ENCODE data around the gene UST. TPM values are rescaled to one million over a fixed set of nuclear protein-coding genes. Genes with fewer than 3 reads are reported as not detected.

UST gene, protein sequence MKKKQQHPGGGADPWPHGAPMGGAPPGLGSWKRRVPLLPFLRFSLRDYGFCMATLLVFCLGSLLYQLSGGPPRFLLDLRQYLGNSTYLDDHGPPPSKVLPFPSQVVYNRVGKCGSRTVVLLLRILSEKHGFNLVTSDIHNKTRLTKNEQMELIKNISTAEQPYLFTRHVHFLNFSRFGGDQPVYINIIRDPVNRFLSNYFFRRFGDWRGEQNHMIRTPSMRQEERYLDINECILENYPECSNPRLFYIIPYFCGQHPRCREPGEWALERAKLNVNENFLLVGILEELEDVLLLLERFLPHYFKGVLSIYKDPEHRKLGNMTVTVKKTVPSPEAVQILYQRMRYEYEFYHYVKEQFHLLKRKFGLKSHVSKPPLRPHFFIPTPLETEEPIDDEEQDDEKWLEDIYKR
- 1 to 10 TPM; 2.3 to 8.4 (median 2.8) TPM for total RNA-seq

DNA sequence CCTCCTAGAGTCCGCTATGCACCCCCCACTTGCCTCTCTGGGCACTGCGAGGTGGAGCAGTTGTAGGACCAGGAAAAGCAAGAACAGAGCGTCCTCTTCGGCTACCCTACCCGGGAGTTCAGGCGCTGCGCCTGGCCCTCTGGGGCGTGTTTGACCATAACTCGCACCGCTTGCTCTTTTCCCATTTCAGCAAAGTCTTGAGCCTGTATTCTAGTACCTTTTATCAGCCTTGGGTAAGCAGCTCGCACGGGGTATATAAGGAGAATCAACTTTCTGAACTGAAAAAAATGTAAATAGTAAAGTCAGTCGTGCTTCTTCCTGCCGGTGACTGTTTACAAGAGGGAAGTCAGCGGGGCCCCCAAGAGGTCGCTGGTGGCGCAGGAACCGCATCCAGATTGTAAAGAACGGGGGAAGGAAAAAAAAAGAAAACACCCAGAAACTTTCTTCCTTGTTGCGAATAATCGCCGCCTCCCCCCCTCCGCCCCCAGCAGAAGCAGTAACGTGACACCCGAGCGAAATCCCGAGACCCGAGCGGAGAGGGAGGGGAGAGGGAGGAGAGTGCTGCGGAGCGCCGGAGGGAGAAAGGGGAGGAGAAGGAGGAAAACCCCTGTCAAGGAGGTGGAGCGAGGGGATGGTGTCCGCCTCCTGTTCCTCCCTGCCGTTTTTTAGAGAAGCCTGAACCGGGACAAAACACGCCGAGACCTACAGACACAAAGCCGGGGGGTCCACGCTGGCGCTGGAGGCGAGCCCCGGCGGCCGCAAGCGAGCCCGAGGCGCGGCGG, at the start of gene UST:
UST (plus strand) TSS at position 668 of the 782 bp plus-strand sequence. CDS start 401 bp downstream, outside the sequence.
- Histone ChIP-seq H3K4me3 (peak within 1 kb of the TSS; percentile 68 to 80 (median 71)), H3K4me1 (peaks cover 0 to 16% of the 10 kb centered on the region in 2 donors), H3K9me3 (no peaks in the 10 kb centered on the region), H3K36me3 (no peaks in the 10 kb centered on the region), H3K27ac (peak within 1 kb of the TSS; percentile 68 to 79 (median 72)), H3K27me3 (peaks cover 4 to 6% (median 5%) of the 10 kb centered on the region in 3 donors)
- intact Hi-C loops (cut with DNase I; ENCODE audit: low total_unique reads), result loop anchor here (1.0 to 5.0 kb wide), 3 partner anchors 134 to 202 kb away; no protein-coding TSS in a partner anchor
- peak; percentile 75 to 84 for ATAC-seq
- peak; percentile 20 to 70 for TF ChIP-seq POLR2A (IDR thresholded peaks at IDR 0.05)
- TF ChIP-seq, protein P1, sequence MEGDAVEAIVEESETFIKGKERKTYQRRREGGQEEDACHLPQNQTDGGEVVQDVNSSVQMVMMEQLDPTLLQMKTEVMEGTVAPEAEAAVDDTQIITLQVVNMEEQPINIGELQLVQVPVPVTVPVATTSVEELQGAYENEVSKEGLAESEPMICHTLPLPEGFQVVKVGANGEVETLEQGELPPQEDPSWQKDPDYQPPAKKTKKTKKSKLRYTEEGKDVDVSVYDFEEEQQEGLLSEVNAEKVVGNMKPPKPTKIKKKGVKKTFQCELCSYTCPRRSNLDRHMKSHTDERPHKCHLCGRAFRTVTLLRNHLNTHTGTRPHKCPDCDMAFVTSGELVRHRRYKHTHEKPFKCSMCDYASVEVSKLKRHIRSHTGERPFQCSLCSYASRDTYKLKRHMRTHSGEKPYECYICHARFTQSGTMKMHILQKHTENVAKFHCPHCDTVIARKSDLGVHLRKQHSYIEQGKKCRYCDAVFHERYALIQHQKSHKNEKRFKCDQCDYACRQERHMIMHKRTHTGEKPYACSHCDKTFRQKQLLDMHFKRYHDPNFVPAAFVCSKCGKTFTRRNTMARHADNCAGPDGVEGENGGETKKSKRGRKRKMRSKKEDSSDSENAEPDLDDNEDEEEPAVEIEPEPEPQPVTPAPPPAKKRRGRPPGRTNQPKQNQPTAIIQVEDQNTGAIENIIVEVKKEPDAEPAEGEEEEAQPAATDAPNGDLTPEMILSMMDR (IDR thresholded peaks at IDR 0.05 in 4 of 5, conservative IDR thresholded peaks at IDR 0.05 in 1 of 5), result no peak
- DNase-seq, result peak; percentile 77 to 78
- in situ Hi-C loops (cut with MboI; ENCODE audit: low sequenced_read_pairs in 4 of 4), result loop anchor here in 1 of 4 donors (10.0 kb wide), 1 partner anchor 198 kb away; no protein-coding TSS in a partner anchor

DNA sequence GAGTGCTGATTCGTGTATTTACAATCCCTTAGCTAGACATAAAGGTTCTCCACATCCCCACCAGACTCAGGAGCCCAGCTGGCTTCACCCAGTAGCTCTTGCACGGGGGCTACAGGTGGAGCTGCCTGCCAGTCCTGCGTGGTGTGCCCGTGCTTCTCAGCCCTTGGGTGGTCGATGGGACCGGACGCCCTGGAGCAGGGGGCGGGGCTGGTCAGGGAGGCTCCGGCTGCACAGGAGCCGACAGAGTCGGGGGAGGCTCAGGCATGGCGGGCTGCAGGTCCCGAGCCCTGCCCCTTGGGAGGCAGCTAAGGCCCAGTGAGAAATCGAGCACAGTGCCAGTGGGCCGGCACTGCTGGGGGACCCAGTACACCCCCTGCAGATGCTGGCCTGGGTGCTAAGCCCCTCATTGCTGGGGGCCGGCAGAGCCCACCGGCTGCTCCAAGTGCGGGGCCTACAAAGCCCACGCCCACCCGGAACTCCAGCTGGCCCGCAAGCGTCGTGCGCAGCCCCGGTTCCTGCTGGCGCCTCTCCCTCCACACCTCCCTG, 48.9 kb upstream of the UST start:
- H3K27me3 ChIP-seq, result no peaks in the 10 kb centered on the region
- DNase-seq (no peak), ATAC-seq (no peak)
- TF ChIP-seq, protein P1 (IDR thresholded peaks at IDR 0.05 in 4 of 5, conservative IDR thresholded peaks at IDR 0.05 in 1 of 5), result no peak
- TF ChIP-seq POLR2A (IDR thresholded peaks at IDR 0.05), result no peak
- H3K36me3 ChIP-seq, result no peaks in the 10 kb centered on the region
- no peaks in the 10 kb centered on the region for H3K9me3 ChIP-seq
- intact Hi-C loops (cut with DNase I; ENCODE audit: low total_unique reads) (no loop called here), in situ Hi-C loops (cut with MboI; ENCODE audit: low sequenced_read_pairs in 4 of 4) (loop anchor here in 1 of 4 donors (10.0 kb wide), 1 partner anchor 113 kb away; no protein-coding TSS in a partner anchor)
- peaks cover 5 to 12% of the 10 kb centered on the region in 2 donors for H3K4me1 ChIP-seq
- H3K4me3 ChIP-seq, result no peak overlapping the region
- no peak overlapping the region for H3K27ac ChIP-seq

DNA sequence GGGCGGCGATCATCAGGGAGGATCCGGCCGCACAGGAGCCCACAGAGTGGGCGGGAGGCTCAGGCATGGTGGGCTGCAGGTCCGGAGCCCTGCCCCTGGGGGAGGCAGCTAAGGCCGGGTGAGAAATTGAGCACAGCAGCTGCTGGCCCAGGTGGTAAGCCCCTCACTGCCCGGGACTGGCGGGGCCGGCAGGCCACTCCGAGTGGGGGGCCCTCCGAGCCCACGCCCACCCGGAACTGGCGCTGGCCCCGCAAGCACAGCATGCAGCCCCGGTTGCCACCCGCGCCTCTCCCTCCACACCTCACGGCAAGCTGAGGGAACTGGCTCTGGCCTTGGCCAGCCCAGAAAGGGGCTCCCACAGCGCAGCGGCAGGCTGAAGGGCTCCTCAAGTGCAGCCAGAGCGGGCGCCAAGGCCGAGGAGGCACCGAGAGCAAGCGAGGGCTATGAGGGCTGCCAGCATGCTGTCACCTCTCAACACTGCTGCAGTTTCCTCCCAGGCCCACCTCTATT, 48.1 kb upstream of the UST start:
- Histone ChIP-seq H3K27me3 (no peaks in the 10 kb centered on the region), H3K4me1 (peaks cover 5 to 12% of the 10 kb centered on the region in 2 donors), H3K9me3 (no peaks in the 10 kb centered on the region), H3K27ac (no peak overlapping the region), H3K4me3 (no peak overlapping the region), H3K36me3 (no peaks in the 10 kb centered on the region)
- DNase-seq, result no peak
- intact Hi-C loops (cut with DNase I; ENCODE audit: low total_unique reads) (no loop called here), in situ Hi-C loops (cut with MboI; ENCODE audit: low sequenced_read_pairs in 4 of 4) (loop anchor here in 1 of 4 donors (10.0 kb wide), 1 partner anchor 114 kb away; no protein-coding TSS in a partner anchor)
- no peak for ATAC-seq
- TF ChIP-seq, protein P1 (IDR thresholded peaks at IDR 0.05 in 4 of 5, conservative IDR thresholded peaks at IDR 0.05 in 1 of 5), result no peak
- no peak for TF ChIP-seq POLR2A (IDR thresholded peaks at IDR 0.05)

DNA sequence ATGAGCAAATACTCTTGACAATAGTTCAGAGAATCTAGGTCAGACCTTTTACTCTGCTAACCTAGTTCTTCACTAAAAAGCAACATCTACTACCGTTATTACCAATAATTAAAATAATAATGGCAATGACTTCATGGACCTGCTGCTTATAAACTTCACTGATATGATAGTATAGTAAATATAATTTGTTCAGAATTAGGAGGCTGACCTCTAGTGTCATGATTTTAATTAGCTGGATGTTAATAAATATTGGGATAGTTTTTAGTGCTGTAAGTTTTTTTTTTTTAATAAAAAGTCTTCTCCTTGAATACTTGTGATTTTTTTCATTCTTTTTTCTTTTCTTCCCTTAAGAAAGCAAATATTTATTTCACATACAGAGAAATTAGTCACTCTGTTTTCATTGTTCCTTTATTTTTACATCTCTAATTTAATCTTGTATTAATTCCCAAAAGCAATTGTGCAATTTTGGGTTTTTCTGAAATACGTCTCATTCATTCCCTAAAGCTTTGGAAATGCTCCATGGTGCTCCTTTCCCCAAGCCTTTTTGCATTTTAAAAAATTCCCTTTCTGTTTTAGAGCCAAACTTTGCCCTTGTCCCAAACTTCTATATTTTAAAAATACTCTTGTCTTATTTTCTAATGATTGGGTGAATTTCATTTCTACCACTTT, 46.6 kb upstream of the UST start:
- Histone ChIP-seq H3K27ac (peak overlapping the region in 1 of 4 donors; percentile 10), H3K9me3 (no peaks in the 10 kb centered on the region), H3K27me3 (no peaks in the 10 kb centered on the region), H3K4me3 (peak overlapping the region; percentile 27 to 66 (median 39)), H3K36me3 (no peaks in the 10 kb centered on the region), H3K4me1 (peaks cover 5 to 12% of the 10 kb centered on the region in 2 donors)
- in situ Hi-C loops (cut with MboI; ENCODE audit: low sequenced_read_pairs in 4 of 4) (loop anchor here in 1 of 4 donors (10.0 kb wide), 1 partner anchor 115 kb away; no protein-coding TSS in a partner anchor), intact Hi-C loops (cut with DNase I; ENCODE audit: low total_unique reads) (loop anchor here (2.0 kb wide), 1 partner anchor 121 kb away; no protein-coding TSS in a partner anchor)
- ATAC-seq (no peak), DNase-seq (no peak)
- no peak for TF ChIP-seq POLR2A (IDR thresholded peaks at IDR 0.05)
- TF ChIP-seq, protein P1 (IDR thresholded peaks at IDR 0.05 in 4 of 5, conservative IDR thresholded peaks at IDR 0.05 in 1 of 5), result peak in 2 of 5 experiments; percentile 10 to 15

Measured in gastrocnemius medialis (tissue), 4 donors.